Spinal cord (tissue), 10 donors: Measurements from ENCODE around the gene KAT6B. TPM values are rescaled to one million over a fixed set of nuclear protein-coding genes. Genes with fewer than 3 reads are reported as not detected.

Experiments
- DNase-seq, 6 donors: peaks; one replicate each; pipeline versions ENCODE4 v3.0.0 to v3.0.0-alpha.2; 2013 to 2015; ENCODE audit warnings: low spot score in 6 of 6, low read depth in 4 of 6
- H3K27ac ChIP-seq: one replicate; pipeline ENCODE4 v1.5.1; 2013; ENCODE audit warnings: low read depth, low read length, control low read depth
- H3K27me3 ChIP-seq: one replicate; pipeline ENCODE4 v1.6.1; 2013; ENCODE audit warnings: low read length; ENCODE audit not compliant: control insufficient read depth, insufficient read depth
- H3K36me3 ChIP-seq: one replicate; pipeline ENCODE4 v1.6.1; 2013; ENCODE audit warnings: low read length; ENCODE audit not compliant: control insufficient read depth, insufficient read depth
- H3K4me1 ChIP-seq: one replicate; pipeline ENCODE4 v1.6.1; 2013; ENCODE audit warnings: low read length; ENCODE audit not compliant: control insufficient read depth, insufficient read depth
- H3K4me3 ChIP-seq: one replicate; pipeline ENCODE4 v1.5.1; 2013; ENCODE audit warnings: low read depth, low read length, control low read depth
- H3K9me3 ChIP-seq: one replicate; pipeline ENCODE4 v1.6.1; 2013; ENCODE audit warnings: low read length; ENCODE audit not compliant: control insufficient read depth, insufficient read depth
- WGBS: methylation state at CpG from one replicate; pipeline ENCODE4 v1.1.5; 2013; ENCODE audit warnings: missing lambda C conversion rate; ENCODE audit not compliant: insufficient coverage; 5-methylcytosine and 5-hydroxymethylcytosine counted together
- polyA plus RNA-seq, 2 donors: library from polyadenylated mRNA; unstranded; fragments of 120-200 nt; gene quantifications; one replicate each; pipeline ENCODE4 v1.2.1, GENCODE V29; 2013; ENCODE audit not compliant: insufficient read length in 2 of 2
- total RNA-seq, 2 donors: library from RNA; depleted of rRNA in 1 of 2; stranded (reverse); fragments of 120-200 nt in 1 of 2; fragments of >200 nt in 1 of 2; gene quantifications; one replicate each; pipeline versions ENCODE4 v1.2.3 to v1.2.4, GENCODE V29; 2013 to 2014
- donor health status: healthy.

KAT6B gene
- total and polyA plus RNA-seq, 4 donors = 30.6 to 93.6 (median 37.5) TPM

DNA sequence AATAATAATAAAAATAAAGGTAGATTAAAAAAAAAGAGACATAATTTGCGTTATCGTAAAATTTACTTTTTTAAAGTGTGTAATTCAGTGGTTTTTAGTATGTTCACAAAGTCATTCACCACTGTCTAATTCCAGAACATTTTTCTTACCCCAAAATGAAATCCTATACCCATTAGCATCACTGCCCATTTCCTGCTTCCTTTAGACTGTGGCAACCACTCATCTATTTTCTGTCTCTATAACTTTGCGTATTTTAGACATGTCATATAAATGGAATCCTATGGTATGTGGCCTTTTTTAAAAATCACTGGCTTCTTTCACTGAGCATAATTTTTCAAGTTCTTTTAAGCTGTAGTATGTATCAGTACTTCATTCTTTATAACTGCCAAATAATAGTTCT is 53.6 kb downstream of the KAT6B start:
- Histone ChIP-seq H3K27me3 (no peaks in the 10 kb centered on the region), H3K27ac (no peak overlapping the region), H3K4me1 (no peaks in the 10 kb centered on the region), H3K4me3 (no peak overlapping the region), H3K36me3 (no peaks in the 10 kb centered on the region), H3K9me3 (no peaks in the 10 kb centered on the region)
- no peak for DNase-seq
- no CpG with 5 or more reads among the region's 3 CpGs for WGBS

GRCh38 chr10:74881253-74881884 is 55.0 kb downstream of the KAT6B start:
- WGBS = 84% methylated on average over 5 of the region's 7 CpGs
- Histone ChIP-seq H3K9me3 (no peaks in the 10 kb centered on the region), H3K36me3 (no peaks in the 10 kb centered on the region), H3K27me3 (no peaks in the 10 kb centered on the region), H3K4me3 (no peak overlapping the region), H3K27ac (no peak overlapping the region), H3K4me1 (no peaks in the 10 kb centered on the region)
- no peak for DNase-seq

- no peak for DNase-seq
- WGBS = no CpG with 5 or more reads among the region's 1 CpG
- Histone ChIP-seq H3K36me3 (no peaks in the 10 kb centered on the region), H3K4me3 (no peak overlapping the region), H3K27me3 (no peaks in the 10 kb centered on the region), H3K27ac (no peak overlapping the region), H3K4me1 (peaks cover 5% of the 10 kb centered on the region), H3K9me3 (no peaks in the 10 kb centered on the region)
Observed at GRCh38 chr10:74882427-74882826, 56.0 kb downstream of the KAT6B start.

- no peak overlapping the region for H3K27ac ChIP-seq
- peaks cover 5% of the 10 kb centered on the region for H3K4me1 ChIP-seq
- no peak overlapping the region for H3K4me3 ChIP-seq
- H3K9me3 ChIP-seq = no peaks in the 10 kb centered on the region
- H3K27me3 ChIP-seq = no peaks in the 10 kb centered on the region
- H3K36me3 ChIP-seq = no peaks in the 10 kb centered on the region
- WGBS = 100% methylated on average over 1 of the region's 3 CpGs
- no peak for DNase-seq
Observed at GRCh38 chr10:74882831-74883230, 56.4 kb downstream of the KAT6B start.

DNA sequence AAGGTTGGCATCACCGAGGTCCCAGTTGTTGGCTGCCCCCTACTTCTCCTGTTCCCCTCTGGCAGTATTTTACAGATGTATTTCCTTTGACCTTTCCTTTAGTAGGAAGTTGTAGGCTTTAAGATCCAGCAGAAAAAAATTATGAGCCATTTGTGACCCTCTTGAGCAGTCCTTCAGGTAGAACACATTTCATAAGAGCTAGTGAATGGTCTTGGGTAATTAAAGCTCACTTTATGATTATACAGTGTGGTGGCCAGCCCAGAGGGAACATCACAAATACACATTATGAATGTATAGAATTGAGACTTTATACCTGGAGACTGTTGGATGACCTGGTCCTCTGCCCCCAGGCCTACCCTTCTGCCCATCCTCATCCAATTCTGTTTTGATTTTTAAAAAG is 57.0 kb downstream of the KAT6B start:
- peaks cover 5% of the 10 kb centered on the region for H3K4me1 ChIP-seq
- H3K9me3 ChIP-seq = no peaks in the 10 kb centered on the region
- H3K36me3 ChIP-seq = no peaks in the 10 kb centered on the region
- no CpG with 5 or more reads among the region's 1 CpG for WGBS
- H3K27ac ChIP-seq = no peak overlapping the region
- no peak for DNase-seq
- H3K27me3 ChIP-seq = no peaks in the 10 kb centered on the region
- H3K4me3 ChIP-seq = no peak overlapping the region

DNA sequence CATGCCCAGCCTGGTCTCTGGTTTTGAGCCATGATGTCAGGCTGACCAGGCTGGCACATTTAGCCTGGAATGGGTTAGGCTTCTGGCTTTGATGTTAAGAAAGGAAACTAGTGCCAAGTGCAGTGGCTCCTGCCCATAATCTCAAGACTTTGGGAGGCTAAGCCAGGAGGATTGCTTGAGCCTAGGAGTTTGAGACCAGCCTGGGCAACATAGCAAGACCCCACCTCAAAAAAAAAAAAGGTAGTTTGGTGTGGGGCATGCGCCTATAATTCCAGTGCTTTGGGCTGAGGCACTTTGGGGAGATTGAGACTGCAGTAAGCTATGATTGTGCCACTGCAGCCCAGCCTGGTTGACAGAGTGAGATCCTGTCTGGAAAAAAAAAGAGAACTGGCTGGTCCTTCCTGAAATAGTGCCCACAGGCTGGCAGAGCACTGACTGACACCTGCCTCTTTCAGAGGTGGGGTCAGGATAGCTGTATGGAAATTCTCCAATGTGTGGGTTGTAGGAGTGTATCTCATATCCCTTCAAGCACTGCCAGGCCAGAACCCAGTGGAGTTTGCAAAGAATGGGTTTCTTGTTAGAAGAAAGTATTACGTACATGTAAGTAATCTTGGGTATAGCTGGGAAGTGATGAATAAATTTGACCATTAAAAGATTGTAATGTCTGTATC is 61.3 kb downstream of the KAT6B start:
- no peak for DNase-seq
- H3K27ac ChIP-seq = no peak overlapping the region
- H3K4me1 ChIP-seq = peaks cover 5% of the 10 kb centered on the region
- H3K4me3 ChIP-seq = no peak overlapping the region
- H3K36me3 ChIP-seq = no peaks in the 10 kb centered on the region
- H3K27me3 ChIP-seq = no peaks in the 10 kb centered on the region
- no peaks in the 10 kb centered on the region for H3K9me3 ChIP-seq
- 100% methylated on average over 1 of the region's 2 CpGs for WGBS

GRCh38 chr10:74888962-74889661 is 62.7 kb downstream of the KAT6B start:
- Histone ChIP-seq H3K27me3 (no peaks in the 10 kb centered on the region), H3K27ac (no peak overlapping the region), H3K9me3 (no peaks in the 10 kb centered on the region), H3K4me3 (no peak overlapping the region), H3K4me1 (peaks cover 5% of the 10 kb centered on the region), H3K36me3 (no peaks in the 10 kb centered on the region)
- 69% methylated on average over 2 of the region's 6 CpGs for WGBS
- DNase-seq = no peak

DNA sequence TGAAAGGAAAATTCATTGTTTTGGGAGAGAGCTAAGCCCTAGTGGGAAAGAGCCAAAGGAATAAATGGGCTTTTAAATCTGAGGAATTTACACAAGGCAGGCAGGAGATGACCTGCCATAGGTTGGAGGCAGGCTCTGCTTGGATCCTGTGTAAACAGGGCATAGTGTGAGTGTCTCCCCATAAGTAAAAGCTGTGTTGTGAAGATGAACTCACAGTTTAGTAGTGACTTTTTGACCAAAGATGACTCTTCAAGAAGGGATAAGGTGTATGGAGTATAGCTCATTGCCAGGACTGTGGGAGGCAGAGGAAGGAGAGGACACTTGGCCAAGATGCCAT is 63.2 kb downstream of the KAT6B start:
- H3K4me1 ChIP-seq = peaks cover 5% of the 10 kb centered on the region
- no peak overlapping the region for H3K4me3 ChIP-seq
- no peak overlapping the region for H3K27ac ChIP-seq

GRCh38 chr10:74890460-74890859 is 64.1 kb downstream of the KAT6B start:
- Histone ChIP-seq H3K9me3 (no peaks in the 10 kb centered on the region), H3K27ac (no peak overlapping the region), H3K27me3 (no peaks in the 10 kb centered on the region), H3K4me1 (peaks cover 5% of the 10 kb centered on the region), H3K4me3 (no peak overlapping the region), H3K36me3 (no peaks in the 10 kb centered on the region)
- no peak for DNase-seq
- WGBS = 50% methylated on average over 2 of the region's 7 CpGs

More for the DNA sequence above, 63.2 kb downstream of the KAT6B start:
- no peak for DNase-seq
- Histone ChIP-seq H3K9me3 (no peaks in the 10 kb centered on the region), H3K27me3 (no peaks in the 10 kb centered on the region), H3K36me3 (no peaks in the 10 kb centered on the region)

GRCh38 chr10:74891053-74891452 is 64.7 kb downstream of the KAT6B start:
- 38% methylated on average over 1 of the region's 2 CpGs for WGBS
- DNase-seq = peak in 1 of 6 donors; percentile 55
- Histone ChIP-seq H3K9me3 (no peaks in the 10 kb centered on the region), H3K27me3 (no peaks in the 10 kb centered on the region), H3K36me3 (no peaks in the 10 kb centered on the region), H3K4me3 (no peak overlapping the region), H3K27ac (no peak overlapping the region), H3K4me1 (peaks cover 5% of the 10 kb centered on the region)
